Brain microvascular endothelial cell (primary cell): ENCODE results near the gene COA1.

Experiments
- DNase-seq: peaks from one replicate; pipeline ENCODE4 v3.0.0-alpha.2; 2020
- H3K27ac ChIP-seq: fragments of 250-450 bp; sonication (Bioruptor Pico); 2 replicates; pipeline ENCODE4 v1.5.1; 2020; ENCODE audit warnings: mild to moderate bottlenecking, moderate library complexity
- H3K27me3 ChIP-seq: fragments of 250-450 bp; sonication (Bioruptor Pico); replicated peaks from 2 replicates; pipeline ENCODE4 v1.5.1; 2020; ENCODE audit warnings: mild to moderate bottlenecking
- H3K36me3 ChIP-seq: fragments of 250-450 bp; sonication (Bioruptor Pico); replicated peaks from 2 replicates; pipeline ENCODE4 v1.5.1; 2020; ENCODE audit warnings: mild to moderate bottlenecking
- H3K4me3 ChIP-seq: 2 replicates; pipeline ENCODE4 v1.5.1; 2011; ENCODE audit warnings: low read depth, mild to moderate bottlenecking, control low read depth, low read length, moderate library complexity
- in situ Hi-C: cut with HindIII; loops from 2 replicates; pipeline ENCODE4 v1.10.0; 2017; ENCODE audit warnings: low sequenced_read_pairs, low pct_ligation_motif_present
- TF ChIP-seq, protein P1 (sequence below): IDR thresholded peaks from 2 replicates; pipeline ENCODE4 v1.5.1; 2011; ENCODE audit warnings: low read depth, mild to moderate bottlenecking, moderate library complexity, low read length, control low read depth, inconsistent platforms; ENCODE audit errors: missing control alignments

Gene COA1

DNA sequence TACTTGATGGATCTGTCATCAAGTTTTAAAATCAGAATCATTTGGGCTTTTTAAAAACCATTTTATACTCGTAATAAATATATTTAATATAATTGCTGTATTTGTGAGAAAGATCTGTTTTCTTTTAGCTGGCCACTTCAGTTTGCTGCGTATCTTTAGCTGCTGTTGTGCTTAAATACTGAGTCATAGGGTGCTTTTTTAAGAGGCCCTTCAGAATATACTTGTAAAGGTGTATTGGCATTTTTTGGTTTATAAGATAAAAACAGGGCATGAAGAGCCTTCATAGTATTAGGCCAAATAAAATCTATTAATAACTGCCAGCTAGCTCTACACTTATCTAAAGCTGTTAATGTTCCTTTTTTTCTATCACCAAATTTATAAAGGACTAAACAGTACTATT lies 102.6 kb downstream of the COA1 start:
- H3K4me3 ChIP-seq = no peak overlapping the region
- TF ChIP-seq, protein P1, sequence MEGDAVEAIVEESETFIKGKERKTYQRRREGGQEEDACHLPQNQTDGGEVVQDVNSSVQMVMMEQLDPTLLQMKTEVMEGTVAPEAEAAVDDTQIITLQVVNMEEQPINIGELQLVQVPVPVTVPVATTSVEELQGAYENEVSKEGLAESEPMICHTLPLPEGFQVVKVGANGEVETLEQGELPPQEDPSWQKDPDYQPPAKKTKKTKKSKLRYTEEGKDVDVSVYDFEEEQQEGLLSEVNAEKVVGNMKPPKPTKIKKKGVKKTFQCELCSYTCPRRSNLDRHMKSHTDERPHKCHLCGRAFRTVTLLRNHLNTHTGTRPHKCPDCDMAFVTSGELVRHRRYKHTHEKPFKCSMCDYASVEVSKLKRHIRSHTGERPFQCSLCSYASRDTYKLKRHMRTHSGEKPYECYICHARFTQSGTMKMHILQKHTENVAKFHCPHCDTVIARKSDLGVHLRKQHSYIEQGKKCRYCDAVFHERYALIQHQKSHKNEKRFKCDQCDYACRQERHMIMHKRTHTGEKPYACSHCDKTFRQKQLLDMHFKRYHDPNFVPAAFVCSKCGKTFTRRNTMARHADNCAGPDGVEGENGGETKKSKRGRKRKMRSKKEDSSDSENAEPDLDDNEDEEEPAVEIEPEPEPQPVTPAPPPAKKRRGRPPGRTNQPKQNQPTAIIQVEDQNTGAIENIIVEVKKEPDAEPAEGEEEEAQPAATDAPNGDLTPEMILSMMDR = no peak
- H3K36me3 ChIP-seq = peaks cover 48% of the 10 kb centered on the region
- no peak for DNase-seq
- in situ Hi-C loops = no loop called here
- H3K27me3 ChIP-seq = no peaks in the 10 kb centered on the region
- H3K27ac ChIP-seq = no peak overlapping the region

GRCh38 chr7:43625980-43626379 lies 103.3 kb downstream of the COA1 start:
- Histone ChIP-seq H3K27me3 (no peaks in the 10 kb centered on the region), H3K4me3 (no peak overlapping the region), H3K36me3 (peaks cover 46% of the 10 kb centered on the region), H3K27ac (no peak overlapping the region)
- DNase-seq = no peak
- in situ Hi-C loops = no loop called here
- TF ChIP-seq, protein P1 = no peak

GRCh38 chr7:43625453-43625852 lies 103.9 kb downstream of the COA1 start:
- in situ Hi-C loops = no loop called here
- TF ChIP-seq, protein P1 = no peak

DNA sequence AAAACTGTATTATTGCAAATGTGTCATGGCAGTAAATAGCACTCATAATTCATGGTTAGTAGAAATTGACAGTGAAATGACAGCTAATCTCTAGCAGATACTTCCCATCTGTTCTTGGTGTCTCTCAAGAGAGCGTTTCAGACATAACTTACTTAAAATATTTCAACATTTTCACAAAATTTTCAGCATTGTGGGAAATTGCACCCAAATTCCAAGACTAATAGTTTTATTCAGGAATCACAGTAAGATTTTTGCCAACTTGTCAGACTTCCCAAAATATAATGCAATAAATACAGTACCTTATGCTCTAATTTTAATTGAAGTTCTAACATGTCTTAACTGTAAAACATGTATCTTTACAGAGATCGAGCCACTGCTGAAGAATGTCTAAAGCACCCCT lies 105.2 kb downstream of the COA1 start:
- TF ChIP-seq, protein P1 = no peak
- no peak overlapping the region for H3K27ac ChIP-seq
- in situ Hi-C loops = no loop called here

More at GRCh38 chr7:43625453-43625852, 103.9 kb downstream of the COA1 start:
- Histone ChIP-seq H3K4me3 (no peak overlapping the region), H3K36me3 (peaks cover 46% of the 10 kb centered on the region), H3K27me3 (no peaks in the 10 kb centered on the region), H3K27ac (no peak overlapping the region)
- DNase-seq = no peak

GRCh38 chr7:43621729-43622448 lies 107.4 kb downstream of the COA1 start:
- in situ Hi-C loops = no loop called here
- peaks cover 54% of the 10 kb centered on the region for H3K36me3 ChIP-seq
- no peak overlapping the region for H3K27ac ChIP-seq

More for the DNA sequence above, 105.2 kb downstream of the COA1 start:
- DNase-seq = no peak
- H3K4me3 ChIP-seq = no peak overlapping the region
- peaks cover 52% of the 10 kb centered on the region for H3K36me3 ChIP-seq
- no peaks in the 10 kb centered on the region for H3K27me3 ChIP-seq

More at GRCh38 chr7:43621729-43622448, 107.4 kb downstream of the COA1 start:
- TF ChIP-seq, protein P1 = no peak
- Histone ChIP-seq H3K27me3 (no peaks in the 10 kb centered on the region), H3K4me3 (no peak overlapping the region)
- DNase-seq = no peak
